Sigmoid colon (tissue), 4 donors: ENCODE data around the gene UTP4.

ENCODE experiments used
- EP300 ChIP-seq, 4 donors: sonication (generic); formaldehyde crosslinking; IDR thresholded peaks; one replicate each; pipeline ENCODE4 v1.6.1; 2017; ENCODE audit warnings: antibody characterized with exemption in 4 of 4
- POLR2A ChIP-seq, 2 donors: fragments of 450-650 bp; IDR thresholded peaks; one replicate each; pipeline ENCODE4 v1.6.1; 2016; ENCODE audit warnings: antibody characterized with exemption in 2 of 2, mild to moderate bottlenecking in 2 of 2, moderate library complexity in 2 of 2
- TF ChIP-seq, protein P1 (sequence below), 4 experiments: fragments of 450-650 bp in 3 of 4; fragments of 200-600 bp in 1 of 4; IDR thresholded peaks; one replicate each; pipeline ENCODE4 v1.5.1; 2016 to 2019; ENCODE audit warnings: antibody characterized with exemption in 4 of 4, mild to moderate bottlenecking in 3 of 4, moderate library complexity in 2 of 4

DNA sequence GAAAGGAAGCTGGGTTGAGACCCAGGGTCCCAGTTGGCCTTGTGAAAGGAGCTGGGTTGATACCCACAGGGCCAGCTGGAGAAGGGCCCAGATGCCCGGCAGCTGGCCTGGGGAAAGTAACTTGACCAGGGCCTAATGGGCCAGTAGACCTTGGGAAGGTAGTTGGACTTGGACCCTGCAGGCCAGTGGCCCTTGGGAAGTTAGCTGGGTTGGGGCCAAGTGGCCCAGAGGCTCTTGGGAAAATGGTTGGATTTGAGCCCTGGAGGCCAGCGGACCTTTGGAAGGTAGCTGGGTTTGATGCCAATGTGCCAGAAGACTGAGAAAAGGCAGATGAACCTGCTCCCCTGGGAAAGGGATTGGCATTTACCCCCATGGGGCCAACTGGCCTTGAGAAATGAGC is 13.5 kb upstream of the UTP4 start:
- TF ChIP-seq EP300 (IDR thresholded peaks at IDR 0.05) (no peak), POLR2A (IDR thresholded peaks at IDR 0.05) (no peak)
- TF ChIP-seq, protein P1, sequence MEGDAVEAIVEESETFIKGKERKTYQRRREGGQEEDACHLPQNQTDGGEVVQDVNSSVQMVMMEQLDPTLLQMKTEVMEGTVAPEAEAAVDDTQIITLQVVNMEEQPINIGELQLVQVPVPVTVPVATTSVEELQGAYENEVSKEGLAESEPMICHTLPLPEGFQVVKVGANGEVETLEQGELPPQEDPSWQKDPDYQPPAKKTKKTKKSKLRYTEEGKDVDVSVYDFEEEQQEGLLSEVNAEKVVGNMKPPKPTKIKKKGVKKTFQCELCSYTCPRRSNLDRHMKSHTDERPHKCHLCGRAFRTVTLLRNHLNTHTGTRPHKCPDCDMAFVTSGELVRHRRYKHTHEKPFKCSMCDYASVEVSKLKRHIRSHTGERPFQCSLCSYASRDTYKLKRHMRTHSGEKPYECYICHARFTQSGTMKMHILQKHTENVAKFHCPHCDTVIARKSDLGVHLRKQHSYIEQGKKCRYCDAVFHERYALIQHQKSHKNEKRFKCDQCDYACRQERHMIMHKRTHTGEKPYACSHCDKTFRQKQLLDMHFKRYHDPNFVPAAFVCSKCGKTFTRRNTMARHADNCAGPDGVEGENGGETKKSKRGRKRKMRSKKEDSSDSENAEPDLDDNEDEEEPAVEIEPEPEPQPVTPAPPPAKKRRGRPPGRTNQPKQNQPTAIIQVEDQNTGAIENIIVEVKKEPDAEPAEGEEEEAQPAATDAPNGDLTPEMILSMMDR (IDR thresholded peaks at IDR 0.05) = no peak
